Putamen (tissue), 1 donor: ENCODE results near the gene ACSM4.
A peak's percentile ranks its signal among the peaks of the same experiment; 100 is the strongest.
"Not testable (repeated sequence)": the region's sequence is repeated elsewhere in the genome, so short reads cannot be mapped to it uniquely, and the experiment has no call there.

Source experiments
- DNase-seq: peaks from one replicate; pipeline ENCODE4 v3.0.0-alpha.2; 2016; ENCODE audit warnings: low spot score

The ACSM4 gene

GRCh38 chr12:7303772-7304171 lies at the start of gene ACSM4:
Gene ACSM4 (plus strand): TSS chr12:7304072. CDS start chr12:7304332, 260 bp downstream.
- DNase-seq = no peak

GRCh38 chr12:7259060-7259459 lies 44.8 kb upstream of the ACSM4 start:
- no peak for DNase-seq

- no peak for DNase-seq
Observed at GRCh38 chr12:7264538-7264937, 39.3 kb upstream of the ACSM4 start.

- no peak for DNase-seq
Observed at GRCh38 chr12:7265251-7265650, 38.6 kb upstream of the ACSM4 start.

- DNase-seq = no peak
Observed at GRCh38 chr12:7269273-7269672, 34.6 kb upstream of the ACSM4 start.

GRCh38 chr12:7271893-7272514 lies 31.9 kb upstream of the ACSM4 start:
- no peak for DNase-seq

- DNase-seq = not testable (repeated sequence)
Observed at GRCh38 chr12:7275482-7275881, 28.4 kb upstream of the ACSM4 start.

GRCh38 chr12:7282844-7283243 lies 21.0 kb upstream of the ACSM4 start:
- DNase-seq = no peak

- DNase-seq = no peak
Observed at GRCh38 chr12:7289743-7290142, 14.1 kb upstream of the ACSM4 start.

- not testable (repeated sequence) for DNase-seq
Observed at GRCh38 chr12:7290588-7290987, 13.3 kb upstream of the ACSM4 start.

- no peak for DNase-seq
Observed at GRCh38 chr12:7292300-7292699, 11.6 kb upstream of the ACSM4 start.

- no peak for DNase-seq
Observed at GRCh38 chr12:7293670-7294069, 10.2 kb upstream of the ACSM4 start.

GRCh38 chr12:7295529-7295928 lies 8.3 kb upstream of the ACSM4 start:
- DNase-seq = no peak

- DNase-seq = peak; percentile 12
Observed at GRCh38 chr12:7297865-7298264, 6.0 kb upstream of the ACSM4 start.

GRCh38 chr12:7302266-7302986 lies 1.4 kb upstream of the ACSM4 start:
- peak; percentile 67 for DNase-seq

- DNase-seq = no peak
Observed at GRCh38 chr12:7303230-7303629, 642 bp upstream of the ACSM4 start.

- DNase-seq = no peak
Observed at GRCh38 chr12:7304456-7304855, 584 bp downstream of the ACSM4 start.

GRCh38 chr12:7310070-7310469 lies 6.2 kb downstream of the ACSM4 start:
- DNase-seq = no peak

GRCh38 chr12:7319930-7320329 lies 16.1 kb downstream of the ACSM4 start:
- no peak for DNase-seq

GRCh38 chr12:7321624-7322023 lies 17.8 kb downstream of the ACSM4 start:
- no peak for DNase-seq

GRCh38 chr12:7322599-7322998 lies 18.7 kb downstream of the ACSM4 start:
- DNase-seq = peak; percentile 31

- no peak for DNase-seq
Observed at GRCh38 chr12:7324176-7324575, 20.3 kb downstream of the ACSM4 start.

GRCh38 chr12:7327918-7328317 lies 24.0 kb downstream of the ACSM4 start:
- no peak for DNase-seq

- DNase-seq = not testable (repeated sequence)
Observed at GRCh38 chr12:7337790-7338189, 33.9 kb downstream of the ACSM4 start.
